Retinal pigment epithelial cell (primary cell): Measurements from ENCODE around the gene HNRNPUL2.

Source experiments
- DNase-seq: peaks from one replicate; pipeline ENCODE4 v3.0.0-alpha.2; 2010; ENCODE audit warnings: low read depth
- H3K4me3 ChIP-seq: 2 replicates; pipeline ENCODE4 v1.5.1; 2011; ENCODE audit warnings: mild to moderate bottlenecking, low read length, control low read depth, moderate library complexity
- CTCF ChIP-seq: conservative IDR thresholded peaks from 2 replicates; pipeline ENCODE4 v1.5.1; 2011; ENCODE audit warnings: low read depth, low read length, control low read depth, inconsistent platforms

The HNRNPUL2 gene

GRCh38 chr11:62715150-62716130 is 11.8 kb downstream of the HNRNPUL2 start:
- H3K4me3 ChIP-seq: no peak overlapping the region
- DNase-seq: no peak
- TF ChIP-seq CTCF: no peak

- H3K4me3 ChIP-seq: no peak overlapping the region
- no peak for DNase-seq
- TF ChIP-seq CTCF: no peak
Measured at GRCh38 chr11:62713343-62713742, 13.9 kb downstream of the HNRNPUL2 start.

- no peak overlapping the region for H3K4me3 ChIP-seq
- TF ChIP-seq CTCF: no peak
- no peak for DNase-seq
Measured at GRCh38 chr11:62712861-62713260, 14.4 kb downstream of the HNRNPUL2 start.

GRCh38 chr11:62712276-62712812 is 14.9 kb downstream of the HNRNPUL2 start:
- no peak overlapping the region for H3K4me3 ChIP-seq
- TF ChIP-seq CTCF: no peak
- no peak for DNase-seq

- no peak for TF ChIP-seq CTCF
- DNase-seq: no peak
- peak overlapping the region; percentile 71 for H3K4me3 ChIP-seq
Measured at GRCh38 chr11:62710001-62710345, 17.3 kb downstream of the HNRNPUL2 start.

GRCh38 chr11:62709247-62710000 is 17.8 kb downstream of the HNRNPUL2 start:
- peak overlapping the region; percentile 71 for H3K4me3 ChIP-seq
- TF ChIP-seq CTCF: no peak
- peak; percentile 93 for DNase-seq

GRCh38 chr11:62708793-62709192 is 18.5 kb downstream of the HNRNPUL2 start:
- TF ChIP-seq CTCF: no peak
- H3K4me3 ChIP-seq: peak overlapping the region; percentile 71
- no peak for DNase-seq
